ENCODE measurements around the gene PSMD1.

PSMD1 gene

DNA sequence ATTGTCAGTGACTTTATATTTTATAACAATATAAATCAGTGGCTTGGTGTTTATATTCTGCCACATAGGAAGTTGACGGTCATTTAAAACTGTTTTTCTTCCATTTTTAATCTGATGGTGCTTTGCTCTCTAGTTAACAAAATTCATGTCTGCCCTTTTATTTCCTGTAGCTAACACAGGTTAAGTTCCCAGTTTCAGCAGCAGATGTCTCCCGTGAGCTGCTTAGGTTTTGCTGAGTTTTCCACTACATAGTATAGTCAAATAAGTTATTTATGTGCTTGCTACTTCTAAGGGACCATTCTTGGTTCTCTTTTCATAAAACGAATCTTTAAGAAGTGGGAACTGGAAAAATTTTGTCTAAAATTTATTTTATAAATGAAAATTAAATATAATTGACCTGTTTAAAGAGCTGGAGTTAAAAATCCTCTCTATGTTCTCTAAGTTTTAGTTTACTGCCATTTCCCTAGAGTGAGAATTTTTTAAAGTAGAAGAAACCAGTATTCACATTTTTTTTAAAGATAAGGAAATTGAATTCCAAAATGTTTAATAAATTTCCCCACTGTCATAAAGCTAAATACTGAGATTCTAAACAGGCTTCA lies 47.5 kb downstream of the PSMD1 start:
- H3K27ac ChIP-seq, result no peak overlapping the region
- TF ChIP-seq, protein P1, sequence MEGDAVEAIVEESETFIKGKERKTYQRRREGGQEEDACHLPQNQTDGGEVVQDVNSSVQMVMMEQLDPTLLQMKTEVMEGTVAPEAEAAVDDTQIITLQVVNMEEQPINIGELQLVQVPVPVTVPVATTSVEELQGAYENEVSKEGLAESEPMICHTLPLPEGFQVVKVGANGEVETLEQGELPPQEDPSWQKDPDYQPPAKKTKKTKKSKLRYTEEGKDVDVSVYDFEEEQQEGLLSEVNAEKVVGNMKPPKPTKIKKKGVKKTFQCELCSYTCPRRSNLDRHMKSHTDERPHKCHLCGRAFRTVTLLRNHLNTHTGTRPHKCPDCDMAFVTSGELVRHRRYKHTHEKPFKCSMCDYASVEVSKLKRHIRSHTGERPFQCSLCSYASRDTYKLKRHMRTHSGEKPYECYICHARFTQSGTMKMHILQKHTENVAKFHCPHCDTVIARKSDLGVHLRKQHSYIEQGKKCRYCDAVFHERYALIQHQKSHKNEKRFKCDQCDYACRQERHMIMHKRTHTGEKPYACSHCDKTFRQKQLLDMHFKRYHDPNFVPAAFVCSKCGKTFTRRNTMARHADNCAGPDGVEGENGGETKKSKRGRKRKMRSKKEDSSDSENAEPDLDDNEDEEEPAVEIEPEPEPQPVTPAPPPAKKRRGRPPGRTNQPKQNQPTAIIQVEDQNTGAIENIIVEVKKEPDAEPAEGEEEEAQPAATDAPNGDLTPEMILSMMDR (conservative IDR thresholded peaks at IDR 0.05), result peak; percentile 81
- TF ChIP-seq ZFX (IDR thresholded peaks at IDR 0.05), result no peak

DNA sequence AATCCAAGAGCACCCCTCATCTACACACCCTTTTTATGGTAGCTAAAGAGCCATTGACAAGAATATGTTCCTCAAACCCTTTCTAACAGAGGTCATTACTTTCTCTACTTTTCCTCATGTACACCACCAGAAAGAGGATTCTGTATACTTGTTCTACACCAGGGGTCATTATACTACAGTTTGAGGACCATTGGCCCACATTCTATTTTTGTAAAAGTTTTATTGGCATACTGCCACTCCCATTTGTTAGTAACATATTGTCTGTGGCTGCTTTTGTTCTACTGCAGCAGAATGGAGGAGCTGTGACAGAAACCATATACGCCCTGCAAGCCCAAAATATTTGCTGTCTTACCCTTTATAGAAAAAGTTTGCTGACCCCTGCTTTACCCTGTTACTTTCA lies 53.9 kb downstream of the PSMD1 start:
- H3K27ac ChIP-seq, result no peak overlapping the region
- TF ChIP-seq, protein P1 (conservative IDR thresholded peaks at IDR 0.05), result no peak
- TF ChIP-seq ZFX (IDR thresholded peaks at IDR 0.05), result no peak

DNA sequence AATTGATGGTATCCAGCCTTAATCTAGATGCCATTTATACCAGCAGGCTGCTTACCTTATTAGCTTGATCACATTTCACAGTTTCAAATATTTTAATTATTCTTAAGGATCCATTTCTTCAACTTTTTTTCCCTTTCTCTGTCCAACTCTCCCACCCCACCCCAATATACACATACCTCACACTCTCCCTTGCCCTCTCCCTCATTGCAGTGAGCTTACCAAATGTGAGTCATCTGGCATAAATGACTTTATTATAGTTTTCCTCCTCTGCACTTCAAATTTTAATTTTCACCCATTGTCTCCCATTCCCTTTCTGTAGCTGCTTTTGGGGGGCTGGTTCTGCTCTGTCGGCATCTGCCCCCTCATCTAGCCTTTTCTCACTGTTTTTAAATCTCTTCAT lies 55.3 kb downstream of the PSMD1 start:
- H3K27ac ChIP-seq, result no peak overlapping the region
- TF ChIP-seq ZFX (IDR thresholded peaks at IDR 0.05), result no peak
- TF ChIP-seq, protein P1 (conservative IDR thresholded peaks at IDR 0.05), result no peak

DNA sequence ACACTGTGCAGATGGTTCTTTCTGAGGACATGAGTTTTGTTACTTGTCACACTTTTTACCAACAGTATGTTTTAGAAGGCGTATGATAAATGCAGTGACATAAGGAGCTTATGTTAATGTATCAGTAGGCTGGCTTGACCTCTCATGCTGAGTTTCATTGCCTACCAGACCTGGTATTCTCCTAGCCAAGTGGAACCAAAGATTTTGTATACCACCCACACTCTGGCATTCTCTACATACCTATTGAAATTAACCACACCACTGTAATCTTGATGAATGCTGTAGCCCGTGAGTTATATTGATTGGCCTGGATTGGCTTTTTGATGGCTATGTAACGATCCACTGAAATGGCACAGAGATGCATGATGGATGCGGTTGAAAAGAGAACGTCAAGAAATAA lies 56.8 kb downstream of the PSMD1 start:
- no peak overlapping the region for H3K27ac ChIP-seq

DNA sequence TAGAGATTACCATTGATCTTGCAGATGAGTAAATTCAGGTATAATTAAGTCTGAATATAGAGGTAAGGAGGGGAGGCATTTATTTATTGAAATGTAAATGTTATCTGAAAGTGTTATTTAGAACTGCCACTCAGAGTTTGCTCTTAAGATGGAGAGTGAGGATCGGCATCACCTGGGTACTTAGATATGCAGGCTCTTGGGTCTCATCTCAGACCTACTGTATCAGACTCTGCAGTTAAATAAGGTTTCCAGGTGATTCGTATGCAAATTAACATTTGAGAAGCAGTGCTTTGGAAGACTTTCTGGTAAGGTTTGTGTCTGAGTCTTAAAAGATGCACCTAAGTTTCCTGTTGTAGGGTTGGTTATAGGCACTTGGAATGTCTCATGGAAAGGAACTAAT lies 59.0 kb downstream of the PSMD1 start:
- no peak overlapping the region for H3K27ac ChIP-seq
- TF ChIP-seq, protein P1 (conservative IDR thresholded peaks at IDR 0.05), result no peak
- TF ChIP-seq ZFX (IDR thresholded peaks at IDR 0.05), result no peak

More for the DNA sequence above, 56.8 kb downstream of the PSMD1 start:
- no peak for TF ChIP-seq ZFX (IDR thresholded peaks at IDR 0.05)
- TF ChIP-seq, protein P1 (conservative IDR thresholded peaks at IDR 0.05), result no peak

DNA sequence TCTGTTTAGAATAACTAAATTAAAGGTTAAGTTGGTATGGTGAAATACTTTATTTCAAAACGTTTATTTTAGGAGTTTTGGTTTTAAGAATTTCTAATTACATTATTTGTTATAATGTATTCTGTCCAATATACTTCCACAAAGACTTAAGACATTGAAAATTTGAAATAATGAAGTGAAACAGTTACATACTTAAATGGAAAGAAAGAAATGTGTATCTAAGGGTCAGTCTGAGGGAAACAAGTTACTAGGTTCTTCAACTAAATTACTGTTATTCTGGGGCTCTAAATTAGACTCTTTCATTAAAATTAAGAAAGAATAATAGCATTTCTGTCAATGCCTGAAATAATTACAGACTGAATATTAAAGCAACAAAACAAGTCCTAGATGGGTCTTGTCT lies 60.5 kb downstream of the PSMD1 start:
- H3K27ac ChIP-seq, result no peak overlapping the region
- TF ChIP-seq ZFX (IDR thresholded peaks at IDR 0.05), result no peak
- TF ChIP-seq, protein P1 (conservative IDR thresholded peaks at IDR 0.05), result no peak

DNA sequence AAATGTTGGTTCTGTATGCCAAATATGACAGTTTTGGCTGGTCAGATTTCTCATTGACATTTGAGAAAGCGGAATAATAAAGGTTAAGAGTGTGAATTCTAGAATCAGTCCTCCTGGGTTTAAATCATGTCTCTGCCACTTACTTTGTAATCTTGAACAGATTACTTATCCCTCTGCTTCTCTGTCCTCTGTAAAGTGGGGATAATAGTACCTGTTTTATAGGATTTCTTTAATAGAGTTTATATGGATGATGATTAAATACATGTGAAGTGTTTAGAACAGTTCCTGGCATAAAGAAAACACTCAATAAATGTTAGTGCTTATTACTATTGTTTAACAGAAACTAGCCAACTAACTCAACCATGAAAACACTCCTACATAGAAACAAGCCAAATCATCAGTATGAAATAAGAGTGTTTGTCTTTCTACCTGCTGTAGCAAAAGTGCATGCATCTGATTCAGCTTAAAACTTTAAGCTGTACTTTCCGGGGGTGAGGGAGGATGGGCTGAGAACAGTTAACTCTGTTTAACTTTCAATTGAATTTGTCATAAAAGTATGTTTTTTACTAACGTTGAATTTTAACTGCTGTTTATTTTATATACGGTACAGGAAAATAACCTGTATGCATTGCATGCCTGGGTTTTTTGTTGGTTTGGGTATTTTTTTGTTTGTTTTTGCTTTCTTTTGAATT lies 61.4 kb downstream of the PSMD1 start:
- TF ChIP-seq ZFX (IDR thresholded peaks at IDR 0.05), result no peak
- TF ChIP-seq, protein P1 (conservative IDR thresholded peaks at IDR 0.05), result no peak
- no peak overlapping the region for H3K27ac ChIP-seq

Data from C4-2B (cell line).